Stimulated activated CD4-positive, alpha-beta T cell treated with anti-CD3 and anti-CD28 coated beads, Interleukin-4, amount 100 ng/mL, for 24 hours (primary cell): ENCODE data around the gene F8.
A peak's percentile ranks its signal among the peaks of the same experiment; 100 is the strongest.
"Not testable (repeated sequence)": the region's sequence is repeated elsewhere in the genome, so short reads cannot be mapped to it uniquely, and the experiment has no call there.

Source experiments
- DNase-seq: peaks from one replicate; pipeline ENCODE4 v3.0.0-alpha.2; 2020

The F8 gene

GRCh38 chrX:155028877-155029291, 6.4 kb upstream of the F8 start:
- DNase-seq = no peak

GRCh38 chrX:155028129-155028528, 5.6 kb upstream of the F8 start:
- no peak for DNase-seq

DNA sequence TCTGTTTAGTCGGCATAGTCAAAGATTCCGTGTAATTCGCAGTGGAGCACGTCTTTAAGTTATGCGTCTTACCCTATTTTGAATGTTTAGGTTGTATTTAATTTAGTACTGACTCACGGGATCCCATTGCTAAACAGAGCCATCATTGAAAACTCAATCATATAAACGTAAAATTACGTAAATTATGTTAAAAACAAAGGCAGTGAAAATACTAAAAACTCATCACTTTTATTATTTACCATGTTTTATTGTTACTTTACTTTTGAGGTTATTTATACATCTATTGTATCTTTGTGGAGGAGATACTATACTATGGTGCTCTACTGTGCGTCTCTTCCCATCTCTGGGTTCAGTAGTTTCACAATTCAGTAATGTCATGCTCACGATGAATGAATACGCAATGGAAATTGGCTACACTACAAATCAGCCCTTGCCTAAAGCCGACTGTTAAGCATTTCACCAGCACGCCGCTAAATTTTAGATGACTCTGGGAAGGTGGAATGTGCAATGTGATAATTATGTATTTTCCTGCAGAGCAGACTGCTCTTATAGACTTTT, 5.1 kb upstream of the F8 start:
- DNase-seq = peak; percentile 7

DNA sequence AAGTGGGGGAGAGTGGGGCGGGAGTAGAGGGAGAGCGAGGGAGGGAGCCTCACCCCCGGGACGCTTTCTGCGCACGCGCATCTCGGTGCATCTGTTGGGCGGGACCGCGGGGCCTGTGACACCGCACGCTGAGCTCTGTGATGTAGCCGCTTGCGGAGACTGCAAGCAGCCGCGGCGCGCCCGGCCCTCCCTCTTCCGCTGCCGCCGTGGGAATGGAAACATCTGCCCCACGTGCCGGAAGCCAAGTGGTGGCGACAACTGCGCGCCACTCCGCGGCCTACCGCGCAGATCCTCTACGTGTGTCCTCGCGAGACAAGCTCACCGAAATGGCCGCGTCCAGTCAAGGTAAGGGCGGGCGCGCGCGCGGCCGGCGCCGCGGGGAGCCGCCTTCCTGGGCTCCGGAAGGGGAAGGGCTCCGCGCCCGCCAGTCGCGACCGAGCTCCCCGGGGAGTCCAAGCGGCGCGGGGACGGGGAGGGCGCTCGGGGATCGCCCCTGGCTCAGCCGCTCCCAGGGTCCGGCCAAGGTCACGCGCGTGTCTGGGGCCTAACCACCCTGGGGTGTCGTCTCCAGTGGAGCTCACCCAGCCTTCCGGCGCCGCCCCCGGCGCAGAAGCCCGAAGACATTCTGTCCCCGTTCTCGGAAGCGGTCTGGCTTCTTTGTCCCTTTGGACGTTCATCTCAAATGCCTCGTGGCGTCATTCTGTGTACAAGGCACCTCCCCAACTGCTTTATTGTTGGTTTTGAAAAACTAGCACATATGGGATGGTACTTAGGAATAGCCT, 4.4 kb upstream of the F8 start, which contains the start of gene FUNDC2:
Gene FUNDC2, plus strand, starts transcription at position 118 of the 782 bp plus-strand sequence. Its CDS starts 95 bp downstream, at position 213.
- DNase-seq = peak; percentile 91

DNA sequence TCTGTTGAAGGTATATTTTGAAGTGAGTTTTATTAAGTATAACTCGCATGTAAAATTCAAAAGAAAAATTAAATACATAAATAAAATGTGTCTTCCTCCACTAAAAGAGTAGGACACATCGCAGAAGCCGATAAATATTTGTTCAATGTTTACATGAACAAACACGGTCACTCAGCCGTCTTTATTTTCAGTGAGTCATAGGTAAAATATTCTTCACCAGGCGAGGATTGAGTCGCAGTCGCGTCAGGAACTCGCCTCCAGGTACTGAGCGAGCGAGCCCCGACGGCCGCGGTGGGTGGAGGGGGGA, 3.9 kb upstream of the F8 start:
- no peak for DNase-seq

- no peak for DNase-seq
Observed at GRCh38 chrX:155023907-155024833, 1.6 kb upstream of the F8 start.

- no peak for DNase-seq
Observed at GRCh38 chrX:155020591-155020990, 1.9 kb downstream of the F8 start.

DNA sequence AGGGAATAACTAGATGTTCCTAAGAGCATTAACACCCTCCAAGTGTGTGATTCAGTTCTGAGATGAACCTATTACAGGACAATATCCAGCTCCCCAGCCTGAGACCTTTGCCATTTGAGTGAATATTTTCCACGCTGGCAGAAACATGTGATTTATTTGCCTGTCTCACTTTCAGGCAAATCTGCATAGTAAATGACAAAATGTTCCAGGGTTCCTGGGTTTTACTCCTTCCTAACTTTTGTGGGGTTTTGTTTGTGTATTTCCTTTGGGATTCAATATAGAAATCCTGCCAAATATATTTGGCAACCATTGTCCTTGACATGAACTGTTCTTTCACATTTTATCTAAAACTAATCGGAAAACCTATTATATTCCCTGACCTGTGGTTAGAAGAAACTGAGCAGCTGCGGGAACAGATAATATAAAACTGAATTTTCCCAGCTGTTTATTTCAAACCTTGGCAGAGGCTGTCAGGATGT, 12.5 kb downstream of the F8 start:
- DNase-seq = no peak

- not testable (repeated sequence) for DNase-seq
Observed at GRCh38 chrX:155008578-155008977, 13.9 kb downstream of the F8 start.

DNA sequence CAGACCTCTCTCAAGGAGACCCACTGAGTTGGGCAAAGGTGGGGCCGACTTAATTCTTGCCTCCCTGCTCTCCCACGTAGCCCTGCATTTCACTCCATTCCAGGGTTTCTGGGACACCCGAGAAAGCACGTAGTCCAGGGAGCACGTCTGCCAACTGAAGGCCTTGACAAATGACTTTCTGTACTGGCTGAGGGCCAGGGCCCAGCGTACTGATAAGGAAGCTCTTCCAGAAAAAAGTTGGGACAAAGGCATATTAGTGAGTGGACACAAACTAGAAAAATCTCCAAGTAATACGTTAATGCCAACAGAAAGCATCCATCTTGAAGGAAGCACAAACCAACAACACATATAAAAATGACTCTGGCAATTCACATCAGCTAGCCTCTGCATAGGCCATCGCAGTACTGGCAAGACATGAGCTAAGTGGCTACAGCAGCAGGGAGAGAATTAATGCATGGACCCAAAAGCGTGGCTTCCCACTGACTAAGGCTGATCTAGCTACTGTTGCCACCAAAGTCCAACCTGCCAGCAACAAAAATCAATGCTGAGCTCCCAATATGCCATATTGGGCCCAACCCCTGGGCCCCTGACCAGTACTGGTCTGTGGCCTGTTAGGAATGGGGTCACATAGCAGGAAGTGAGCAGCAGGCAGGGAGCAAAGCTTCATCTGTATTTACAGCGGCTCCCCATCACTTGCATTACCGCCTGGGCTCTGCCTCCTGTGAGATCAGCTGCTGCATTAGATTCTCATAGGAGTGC, 15.4 kb downstream of the F8 start:
- not testable (repeated sequence) for DNase-seq

GRCh38 chrX:155006379-155006778, 16.1 kb downstream of the F8 start:
- DNase-seq = not testable (repeated sequence)

DNA sequence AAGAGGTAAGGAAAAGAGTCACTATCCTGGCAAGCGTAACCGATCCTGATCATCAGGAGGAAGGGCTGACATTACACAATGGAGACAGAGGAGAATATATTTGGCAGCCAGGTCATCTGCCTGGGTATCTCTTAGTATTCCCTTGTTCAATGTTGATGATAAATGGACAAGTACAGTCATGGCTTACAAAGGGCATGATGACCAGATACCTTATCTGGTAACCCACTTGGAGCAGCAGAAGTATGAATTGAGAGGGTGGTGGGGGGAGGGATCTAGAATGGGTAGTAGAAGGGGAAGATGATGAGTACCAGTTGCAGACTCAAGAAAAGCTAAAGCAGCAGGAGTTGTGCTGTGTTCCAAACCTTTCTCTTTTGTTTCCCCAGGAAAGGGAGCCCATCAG, 17.3 kb downstream of the F8 start:
- no peak for DNase-seq

- DNase-seq = no peak
Observed at GRCh38 chrX:155001873-155002272, 20.6 kb downstream of the F8 start.

- DNase-seq = no peak
Observed at GRCh38 chrX:155000841-155001240, 21.7 kb downstream of the F8 start.

DNA sequence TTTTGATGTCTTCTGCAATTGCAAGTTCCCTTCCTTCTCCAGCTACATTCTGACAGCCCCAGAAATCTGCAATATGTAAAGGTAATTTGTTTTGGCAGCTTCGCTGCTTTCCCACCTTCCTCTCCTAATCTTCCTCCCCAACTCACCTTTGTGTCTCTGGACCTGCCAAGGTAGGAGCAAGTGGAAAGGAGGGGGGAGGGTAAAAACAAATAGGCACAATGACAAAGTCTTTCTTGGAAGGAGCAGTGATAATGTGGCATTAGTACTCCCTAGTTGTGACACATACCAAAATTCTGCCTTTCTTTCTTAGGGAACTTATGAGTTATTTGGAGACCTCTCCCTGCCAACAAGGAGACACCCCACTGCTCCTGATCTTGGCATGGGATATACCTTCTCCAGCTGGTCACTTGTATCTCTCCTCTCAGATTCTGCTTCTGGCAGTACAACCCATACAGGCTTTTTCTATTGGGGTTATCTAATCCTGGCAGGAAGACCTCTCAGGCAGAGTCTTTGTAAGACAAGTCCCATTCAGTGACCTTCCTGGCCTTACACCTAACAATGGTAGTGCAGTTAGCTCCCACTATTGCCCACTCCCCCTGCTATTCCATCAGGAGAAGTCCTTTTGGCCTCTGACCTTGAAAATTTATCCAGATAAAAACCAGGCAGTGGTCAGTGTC, 24.2 kb downstream of the F8 start:
- DNase-seq = no peak

DNA sequence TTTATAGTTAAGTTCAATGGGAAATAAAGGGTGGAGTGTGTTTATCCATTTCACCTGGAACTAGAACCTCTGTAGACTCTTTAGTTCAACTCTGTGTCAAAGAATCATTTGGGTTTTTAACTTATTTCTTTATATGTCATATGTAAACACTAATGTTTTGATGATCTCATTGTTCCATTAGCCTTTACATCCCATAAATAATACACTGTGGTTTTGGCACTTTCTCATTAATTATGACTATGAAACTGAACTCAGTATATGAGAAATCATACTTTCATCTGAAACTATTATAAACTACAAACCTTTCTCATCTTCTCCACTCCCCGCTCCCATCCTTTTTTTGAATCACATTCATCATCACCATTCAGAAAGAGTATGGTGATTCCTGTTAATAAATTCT, 31.0 kb downstream of the F8 start:
- no peak for DNase-seq

- DNase-seq = peak; percentile 44
Observed at GRCh38 chrX:154991039-154991438, 31.5 kb downstream of the F8 start.

DNA sequence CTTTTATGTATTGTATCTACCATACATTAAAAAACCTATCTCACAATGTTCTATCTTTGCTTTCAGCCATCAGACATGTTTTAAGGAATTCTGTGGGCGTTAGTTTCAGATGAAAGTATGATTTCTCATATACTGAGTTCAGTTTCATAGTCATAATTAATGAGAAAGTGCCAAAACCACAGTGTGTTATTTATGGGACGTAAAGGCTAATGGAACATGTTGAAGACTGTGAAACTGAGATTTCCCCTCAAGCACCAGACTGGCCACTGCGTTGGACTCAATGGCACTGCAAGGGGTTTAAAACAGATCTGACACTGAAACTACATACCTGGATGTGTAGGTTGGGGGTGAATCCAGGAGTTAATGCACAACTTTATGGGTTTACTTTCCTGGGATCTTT, 32.0 kb downstream of the F8 start:
- no peak for DNase-seq

DNA sequence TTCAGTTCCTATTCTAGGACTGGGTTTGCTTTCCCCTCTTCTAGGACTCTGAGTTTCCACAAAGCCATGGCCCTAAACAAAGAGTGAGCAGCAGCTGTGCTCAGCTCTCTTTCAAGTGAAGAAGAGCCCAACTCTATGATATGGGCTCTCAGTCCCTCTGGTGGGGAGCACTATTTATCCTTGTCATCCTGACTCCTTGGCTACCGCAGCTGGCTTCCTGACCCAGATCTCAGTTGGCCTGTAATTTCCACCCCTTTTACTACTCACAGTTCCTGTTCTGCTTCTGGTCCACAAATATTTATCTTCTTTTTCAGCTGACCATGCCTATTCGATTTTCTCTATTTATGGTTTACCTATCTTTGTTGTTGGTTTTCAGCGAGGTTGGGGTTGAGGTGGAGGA, 33.8 kb downstream of the F8 start:
- no peak for DNase-seq

- DNase-seq = no peak
Observed at GRCh38 chrX:154987940-154988339, 34.6 kb downstream of the F8 start.

- no peak for DNase-seq
Observed at GRCh38 chrX:154986826-154987575, 35.5 kb downstream of the F8 start.

GRCh38 chrX:154981116-154981411, 41.5 kb downstream of the F8 start:
- no peak for DNase-seq
